Mucosa of gallbladder (tissue), 1 donor: ENCODE results near the gene SLC24A3. TPM values are rescaled to one million over a fixed set of nuclear protein-coding genes. Genes with fewer than 3 reads are reported as not detected.

Experiments used
- DNase-seq: peaks from one replicate; pipeline ENCODE4 v3.0.0-alpha.2; 2020; ENCODE audit warnings: low spot score
- total RNA-seq: library from RNA; stranded (reverse); gene quantifications from one replicate; pipeline ENCODE4 v1.2.1, GENCODE V29; 2021
- donor health status: DM: no; HTN: no; CAD: no.

The SLC24A3 gene
- total RNA-seq, 1 donor from 2014 or later = 19.9 TPM

GRCh38 chr20:19453410-19453809, 241.0 kb downstream of the SLC24A3 start:
- no peak for DNase-seq

GRCh38 chr20:19453862-19454261, 241.4 kb downstream of the SLC24A3 start:
- no peak for DNase-seq

GRCh38 chr20:19456595-19457395, 244.4 kb downstream of the SLC24A3 start:
- no peak for DNase-seq

- DNase-seq = no peak
Measured at GRCh38 chr20:19457611-19458010, 245.2 kb downstream of the SLC24A3 start.

GRCh38 chr20:19460386-19460785, 247.9 kb downstream of the SLC24A3 start:
- no peak for DNase-seq

- no peak for DNase-seq
Measured at GRCh38 chr20:19462491-19462890, 250.0 kb downstream of the SLC24A3 start.

GRCh38 chr20:19463597-19463996, 251.2 kb downstream of the SLC24A3 start:
- no peak for DNase-seq

- DNase-seq = no peak
Measured at GRCh38 chr20:19465536-19465935, 253.1 kb downstream of the SLC24A3 start.

GRCh38 chr20:19466206-19466928, 253.9 kb downstream of the SLC24A3 start:
- no peak for DNase-seq

- DNase-seq = no peak
Measured at GRCh38 chr20:19473216-19473921, 260.9 kb downstream of the SLC24A3 start.

- DNase-seq = no peak
Measured at GRCh38 chr20:19473922-19474286, 261.5 kb downstream of the SLC24A3 start.

- DNase-seq = no peak
Measured at GRCh38 chr20:19478320-19478895, 266.0 kb downstream of the SLC24A3 start.

GRCh38 chr20:19482726-19483125, 270.3 kb downstream of the SLC24A3 start:
- no peak for DNase-seq

GRCh38 chr20:19483309-19483708, 270.9 kb downstream of the SLC24A3 start:
- no peak for DNase-seq

- DNase-seq = no peak
Measured at GRCh38 chr20:19486446-19486845, 274.0 kb downstream of the SLC24A3 start.

- DNase-seq = no peak
Measured at GRCh38 chr20:19487420-19487819, 275.0 kb downstream of the SLC24A3 start.

- no peak for DNase-seq
Measured at GRCh38 chr20:19491241-19491640, 278.8 kb downstream of the SLC24A3 start.

- no peak for DNase-seq
Measured at GRCh38 chr20:19492116-19492515, 279.7 kb downstream of the SLC24A3 start.

- no peak for DNase-seq
Measured at GRCh38 chr20:19492687-19493336, 280.4 kb downstream of the SLC24A3 start.

- DNase-seq = no peak
Measured at GRCh38 chr20:19493794-19494495, 281.5 kb downstream of the SLC24A3 start.
